PC-3 (cell line): ENCODE measurements around the gene ZNF19. TPM values are rescaled to one million over a fixed set of nuclear protein-coding genes. Genes with fewer than 3 reads are reported as not detected.

ENCODE experiments used
- ATAC-seq: fragments of 200-7000 bp; cut with Tn5 transposase; 2 replicates; pipeline ENCODE4 v1.9.1; 2020; ENCODE audit warnings: mild to moderate bottlenecking, moderate library complexity
- BruUV-seq: library from RNA; stranded (reverse); fragments of 400-500 nt; replicated peaks from 2 replicates; lab custom pipeline; 2021; lab: Mats Ljungman, UMichigan
- CTCF ChIA-PET: fragments of 300-600 bp; sonication (Branson Sonifier 250); formaldehyde crosslinking; loops from one replicate; lab custom pipeline; 2022; ENCODE audit warnings: antibody characterized with exemption; lab: Charles Lee
- POLR2A ChIA-PET: fragments of 300-600 bp; sonication (Branson Sonifier 250); formaldehyde crosslinking; loops from one replicate; lab custom pipeline; 2022; ENCODE audit warnings: antibody characterized with exemption; ENCODE audit not compliant: unreplicated experiment; lab: Charles Lee
- DNase-seq: peaks from one replicate; pipeline ENCODE4 v3.0.0-alpha.2; 2015
- H2AFZ ChIP-seq: fragments of 300-600 bp; sonication (generic); 2 replicates; pipeline ENCODE4 v1.6.0; 2016; ENCODE audit warnings: antibody characterized with exemption, low read length
- H3F3A ChIP-seq: fragments of 300-600 bp; sonication (generic); one replicate; pipeline ENCODE4 v1.6.0; 2017; ENCODE audit warnings: antibody characterized with exemption, low read length, control low read depth, mild to moderate bottlenecking; ENCODE audit not compliant: unreplicated experiment
- H3K27ac ChIP-seq: fragments of 300-600 bp; sonication (generic); 2 replicates; pipeline ENCODE4 v1.5.1; 2016; ENCODE audit warnings: mild to moderate bottlenecking, low read length
- H3K27me3 ChIP-seq: fragments of 300-600 bp; sonication (generic); 2 replicates; pipeline ENCODE4 v1.6.1; 2016; ENCODE audit warnings: low read length, mixed read lengths
- H3K36me3 ChIP-seq: fragments of 300-600 bp; sonication (generic); 2 replicates; pipeline ENCODE4 v1.6.1; 2016; ENCODE audit warnings: low read depth, mixed run types, low read length, mixed read lengths
- H3K4me1 ChIP-seq: fragments of 300-600 bp; sonication (generic); 2 replicates; pipeline ENCODE4 v1.5.1; 2016; ENCODE audit warnings: low read length; ENCODE audit not compliant: insufficient read depth
- H3K4me2 ChIP-seq: fragments of 300-600 bp; sonication (generic); 2 replicates; pipeline ENCODE4 v1.6.0; 2016; ENCODE audit warnings: low read length
- H3K4me3 ChIP-seq: fragments of 300-600 bp; sonication (generic); 2 replicates; pipeline ENCODE4 v1.5.1; 2016; ENCODE audit warnings: mild to moderate bottlenecking, low read length, mixed read lengths
- H3K79me2 ChIP-seq: fragments of 300-600 bp; sonication (generic); 2 replicates; pipeline ENCODE4 v1.6.1; 2017; ENCODE audit warnings: low read length, mixed read lengths
- H3K9ac ChIP-seq: fragments of 300-600 bp; sonication (generic); 2 replicates; pipeline ENCODE4 v1.6.0; 2016; ENCODE audit warnings: mild to moderate bottlenecking, low read length
- H3K9me2 ChIP-seq: fragments of 300-600 bp; sonication (generic); replicated peaks from 2 replicates; pipeline ENCODE4 v1.6.1; 2016; ENCODE audit warnings: mixed run types, low read length, mixed read lengths
- H3K9me3 ChIP-seq: fragments of 300-600 bp; sonication (generic); 2 replicates; pipeline ENCODE4 v1.6.1; 2016; ENCODE audit warnings: low read length, mixed read lengths
- H4K20me1 ChIP-seq: fragments of 300-600 bp; sonication (generic); 2 replicates; pipeline ENCODE4 v1.6.1; 2016; ENCODE audit warnings: low read length, mixed read lengths
- CTCF ChIP-seq: fragments of 300-600 bp; sonication (generic); conservative IDR thresholded peaks from 2 replicates; pipeline ENCODE4 v1.5.1; 2017; ENCODE audit warnings: antibody characterized with exemption, low read depth, mild to moderate bottlenecking, low read length
- EZH2 ChIP-seq: fragments of 300-600 bp; sonication (generic); IDR thresholded peaks from one replicate; pipeline ENCODE4 v1.6.1; 2017; ENCODE audit warnings: antibody characterized with exemption, mild to moderate bottlenecking, low read length; ENCODE audit not compliant: unreplicated experiment
- EZH2phosphoT487 ChIP-seq: fragments of 300-600 bp; sonication (generic); IDR thresholded peaks from 2 replicates; pipeline ENCODE4 v1.6.1; 2018; ENCODE audit warnings: mild to moderate bottlenecking, antibody characterized with exemption, low read length, borderline replicate concordance
- intact Hi-C: fragments of 100-400 bp; cut with micrococcal nuclease; formaldehyde crosslinking; loops from 2 replicates; pipeline ENCODE4 v1.9.0; 2023
- total RNA-seq: library from RNA; depleted of rRNA; stranded (reverse); fragments of >200 nt; gene quantifications from 2 replicates; pipeline ENCODE4 v1.2.3, GENCODE V29; 2014

The ZNF19 gene
- total RNA-seq, 1 experiment from 2014 or later: 1.5 TPM

DNA sequence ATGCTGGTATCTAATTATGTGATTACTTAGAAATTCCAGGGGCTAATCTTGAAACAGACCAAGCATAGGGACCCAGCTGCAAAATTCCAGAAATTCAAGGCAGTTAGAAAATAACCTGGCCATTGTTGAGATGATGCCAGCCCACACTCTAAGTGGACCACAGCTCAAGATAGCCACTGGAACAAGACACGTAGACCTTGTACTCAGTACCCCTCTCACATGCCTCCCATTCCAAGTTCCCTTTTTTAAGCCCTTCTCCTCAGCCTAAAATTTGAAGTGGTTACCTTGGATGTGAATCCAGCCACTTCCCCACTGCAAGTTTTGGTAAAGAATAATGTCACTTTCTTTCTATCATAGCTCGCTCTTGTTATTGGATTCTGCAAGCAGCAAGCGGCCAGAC lies 4.1 kb upstream of the ZNF19 start:
- H3K9ac ChIP-seq: no peak overlapping the region
- H3K36me3 ChIP-seq: no peaks in the 10 kb centered on the region
- BruUV-seq: no TSS peak
- no peaks in the 10 kb centered on the region for H3K27me3 ChIP-seq
- DNase-seq (no peak), ATAC-seq (no peak)
- no peaks in the 10 kb centered on the region for H4K20me1 ChIP-seq
- no peaks in the 10 kb centered on the region for H3F3A ChIP-seq
- H3K4me2 ChIP-seq: no peak overlapping the region
- intact Hi-C loops: no loop called here
- no peaks in the 10 kb centered on the region for H3K9me3 ChIP-seq
- H3K4me3 ChIP-seq: no peak overlapping the region
- POLR2A ChIA-PET: no interaction called here
- H3K27ac ChIP-seq: no peak overlapping the region
- TF ChIP-seq CTCF (no peak), EZH2phosphoT487 (no peak), EZH2 (no peak)
- H3K4me1 ChIP-seq: no peaks in the 10 kb centered on the region
- no peaks in the 10 kb centered on the region for H3K9me2 ChIP-seq
- CTCF ChIA-PET: no interaction called here
- no peaks in the 10 kb centered on the region for H3K79me2 ChIP-seq
- H2AFZ ChIP-seq: no peak overlapping the region

DNA sequence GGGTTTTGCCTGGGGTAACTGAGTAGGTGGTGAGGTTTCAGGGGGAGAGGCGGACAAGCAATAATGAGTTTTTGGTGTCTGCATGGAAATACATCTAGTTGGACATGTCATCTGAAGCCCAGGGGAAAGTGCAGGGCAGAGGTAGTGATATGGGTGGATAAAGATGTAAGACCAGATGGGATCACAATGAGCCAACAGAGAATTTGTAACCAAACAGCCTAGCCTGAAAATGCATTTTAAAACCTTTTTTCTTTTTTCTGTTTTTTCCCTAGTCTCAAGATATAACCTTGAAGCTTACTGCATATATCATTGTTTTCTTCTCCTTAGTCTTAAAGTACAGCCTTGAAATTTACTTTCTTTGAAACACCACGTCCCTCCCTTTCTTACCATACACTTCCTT lies 3.7 kb upstream of the ZNF19 start:
- intact Hi-C loops: no loop called here
- no peak overlapping the region for H3K9ac ChIP-seq
- H3K9me3 ChIP-seq: no peaks in the 10 kb centered on the region
- no peak for TF ChIP-seq EZH2phosphoT487
- no peak for TF ChIP-seq CTCF
- TF ChIP-seq EZH2: no peak
- no peak overlapping the region for H3K27ac ChIP-seq
- H3K4me1 ChIP-seq: no peaks in the 10 kb centered on the region
- H3K4me3 ChIP-seq: no peak overlapping the region
- H2AFZ ChIP-seq: no peak overlapping the region
- H3K79me2 ChIP-seq: no peaks in the 10 kb centered on the region
- no peaks in the 10 kb centered on the region for H3K9me2 ChIP-seq
- H4K20me1 ChIP-seq: no peaks in the 10 kb centered on the region
- H3F3A ChIP-seq: no peaks in the 10 kb centered on the region
- ChIA-PET CTCF (no interaction called here), POLR2A (no interaction called here)
- H3K4me2 ChIP-seq: no peak overlapping the region
- no TSS peak for BruUV-seq
- H3K36me3 ChIP-seq: no peaks in the 10 kb centered on the region
- DNase-seq: no peak
- no peaks in the 10 kb centered on the region for H3K27me3 ChIP-seq
- no peak for ATAC-seq

DNA sequence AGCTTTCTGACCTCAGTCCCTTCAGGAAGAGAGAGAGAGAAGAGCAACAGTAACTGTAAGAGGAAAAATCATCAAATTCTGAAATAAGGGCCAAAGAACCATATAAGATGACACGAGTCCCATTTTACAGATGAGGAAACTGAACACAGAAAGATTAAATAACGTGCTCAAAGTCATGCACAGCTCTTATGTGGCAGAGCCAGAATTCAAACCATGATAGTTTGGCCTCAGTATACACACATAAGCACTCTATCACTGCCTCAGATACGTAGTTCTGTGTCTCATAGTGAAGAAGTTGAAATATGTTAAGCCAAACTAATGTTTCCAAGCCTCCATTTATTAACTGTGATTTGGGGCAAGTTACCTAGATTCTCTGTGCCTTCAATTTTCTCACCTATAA lies 1.9 kb upstream of the ZNF19 start:
- Histone ChIP-seq H3K9me3 (no peaks in the 10 kb centered on the region), H3K4me2 (no peak overlapping the region), H3K9ac (no peak overlapping the region), H3K27me3 (no peaks in the 10 kb centered on the region), H3K27ac (no peak overlapping the region), H2AFZ (no peak overlapping the region), H3F3A (no peaks in the 10 kb centered on the region), H3K36me3 (no peaks in the 10 kb centered on the region), H3K79me2 (no peaks in the 10 kb centered on the region), H3K4me3 (no peak overlapping the region), H4K20me1 (no peaks in the 10 kb centered on the region), H3K4me1 (no peaks in the 10 kb centered on the region), H3K9me2 (no peaks in the 10 kb centered on the region)
- ChIA-PET CTCF (no interaction called here), POLR2A (no interaction called here)
- DNase-seq: no peak
- no peak for ATAC-seq
- TF ChIP-seq EZH2phosphoT487 (no peak), CTCF (no peak), EZH2 (no peak)
- no TSS peak for BruUV-seq
- intact Hi-C loops: no loop called here
